Stimulated activated CD8-positive, alpha-beta memory T cell treated with anti-CD3 and anti-CD28 coated beads, Interleukin-7, amount 100 ng/mL, for 4 hours (primary cell): ENCODE data around the gene ARHGEF17.

ENCODE experiments used
- DNase-seq, 2 donors: peaks; one replicate each; pipeline ENCODE4 v3.0.0-alpha.2; 2020; ENCODE audit warnings: low read depth in 2 of 2

The ARHGEF17 gene

DNA sequence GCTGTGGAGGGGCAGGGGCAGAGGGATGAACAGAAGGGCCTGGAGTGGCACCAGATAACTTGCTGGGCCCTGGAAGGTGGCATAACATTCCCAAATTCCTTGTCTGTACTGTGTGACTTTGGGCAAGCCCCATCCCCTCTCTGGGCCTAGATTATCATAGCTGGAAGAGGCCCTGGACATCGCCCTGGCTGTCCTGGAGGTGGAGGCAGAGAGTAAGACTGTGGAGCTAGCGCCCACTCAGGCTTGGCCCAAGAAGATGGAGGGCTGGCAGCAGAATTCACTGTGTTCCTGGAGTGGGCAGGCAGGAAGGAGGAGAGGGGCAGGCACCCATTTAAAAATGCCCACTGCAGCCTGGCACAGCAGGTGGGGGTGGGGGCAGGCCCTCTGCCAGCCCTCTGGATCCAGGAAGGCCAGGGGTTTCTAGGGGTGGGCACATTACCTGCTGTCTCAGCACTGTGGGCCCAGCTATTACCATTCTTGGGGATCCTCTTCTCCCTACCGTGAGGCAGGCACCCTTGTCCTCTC lies 22.6 kb downstream of the ARHGEF17 start:
- DNase-seq = no peak

DNA sequence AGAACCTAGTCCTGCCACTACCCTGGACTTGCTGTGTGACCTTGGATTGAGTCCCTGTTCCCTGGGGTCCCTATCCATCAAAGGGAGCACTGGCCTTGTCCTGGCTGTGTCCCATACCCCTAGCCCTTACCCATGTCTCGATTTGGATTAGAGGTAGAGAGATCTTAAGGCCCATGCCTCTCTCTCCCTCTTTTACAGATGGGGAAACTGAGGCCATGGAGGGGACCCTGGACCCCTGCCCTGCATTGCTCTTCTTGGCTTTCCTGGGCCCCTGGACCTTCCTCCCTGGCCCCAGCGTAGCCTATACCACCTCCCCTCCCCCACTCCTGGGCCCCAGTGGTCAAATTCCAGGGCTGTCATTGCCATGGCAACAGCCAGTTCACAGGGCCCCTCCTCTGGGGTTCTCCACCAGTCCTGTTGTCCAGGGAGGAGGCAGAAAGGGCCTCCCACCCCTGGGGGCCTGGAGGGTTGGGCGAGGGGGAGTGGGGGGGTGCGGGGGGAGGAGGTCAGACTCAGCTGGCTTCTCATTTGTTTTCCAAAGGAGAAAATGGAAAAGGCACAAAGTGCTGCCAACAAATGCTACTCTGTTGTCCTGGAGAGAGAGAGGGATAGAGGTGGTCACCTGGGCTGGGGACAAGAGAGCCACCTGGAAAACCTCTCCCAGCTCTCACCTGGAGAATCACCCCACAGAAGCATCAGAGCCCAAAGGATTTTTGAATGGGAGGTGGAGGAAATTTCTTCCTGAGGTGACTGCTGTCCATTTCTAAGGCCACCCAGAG lies 23.3 kb downstream of the ARHGEF17 start:
- no peak for DNase-seq

- DNase-seq = no peak
Observed at GRCh38 chr11:73333173-73333572, 25.1 kb downstream of the ARHGEF17 start.

- no peak for DNase-seq
Observed at GRCh38 chr11:73333640-73334383, 25.7 kb downstream of the ARHGEF17 start.

GRCh38 chr11:73334384-73335203 lies 26.5 kb downstream of the ARHGEF17 start:
- DNase-seq = no peak

- DNase-seq = peak; percentile 55 to 57
Observed at GRCh38 chr11:73335204-73335923, 27.3 kb downstream of the ARHGEF17 start.

DNA sequence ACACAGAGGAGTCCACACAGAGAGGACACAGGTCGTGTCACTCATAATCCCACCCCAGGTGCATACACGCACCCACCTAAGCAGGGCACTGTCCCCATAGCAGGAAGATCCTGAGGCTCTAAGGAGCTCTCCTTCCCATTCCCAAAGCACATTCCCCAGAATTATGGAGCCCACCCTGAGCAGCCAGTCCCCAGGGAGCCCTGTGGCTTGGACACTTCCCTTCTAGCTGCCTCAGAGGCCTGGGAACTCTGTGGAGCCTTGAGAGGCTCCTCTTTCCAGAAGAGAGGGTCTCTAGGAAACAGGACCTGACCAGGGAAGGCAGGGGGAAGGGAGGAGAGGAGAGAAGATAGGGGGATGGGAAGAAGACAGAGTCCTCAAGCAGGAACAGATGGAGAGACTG lies 29.8 kb downstream of the ARHGEF17 start:
- no peak for DNase-seq

GRCh38 chr11:73338279-73338678 lies 30.2 kb downstream of the ARHGEF17 start:
- DNase-seq = no peak

DNA sequence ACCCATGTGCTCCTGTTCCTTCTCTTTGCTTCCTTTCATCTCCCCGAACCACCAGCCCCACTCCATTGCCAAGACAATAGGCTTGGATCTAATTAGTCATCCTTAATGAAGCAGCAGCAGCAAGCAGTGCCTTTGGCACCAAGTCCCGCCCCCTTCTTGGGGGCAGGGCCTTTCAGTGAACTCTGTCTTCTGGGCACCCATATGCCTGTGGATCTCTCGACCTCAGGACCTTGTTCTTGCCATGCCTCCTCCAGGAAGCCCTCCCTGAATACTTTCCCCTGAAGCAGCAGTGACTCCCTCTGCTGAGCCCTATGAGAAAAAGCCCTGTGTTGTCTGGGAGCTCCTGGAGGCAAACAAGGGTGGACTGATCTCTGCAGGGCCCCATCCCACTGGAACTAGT lies 32.1 kb downstream of the ARHGEF17 start:
- no peak for DNase-seq

DNA sequence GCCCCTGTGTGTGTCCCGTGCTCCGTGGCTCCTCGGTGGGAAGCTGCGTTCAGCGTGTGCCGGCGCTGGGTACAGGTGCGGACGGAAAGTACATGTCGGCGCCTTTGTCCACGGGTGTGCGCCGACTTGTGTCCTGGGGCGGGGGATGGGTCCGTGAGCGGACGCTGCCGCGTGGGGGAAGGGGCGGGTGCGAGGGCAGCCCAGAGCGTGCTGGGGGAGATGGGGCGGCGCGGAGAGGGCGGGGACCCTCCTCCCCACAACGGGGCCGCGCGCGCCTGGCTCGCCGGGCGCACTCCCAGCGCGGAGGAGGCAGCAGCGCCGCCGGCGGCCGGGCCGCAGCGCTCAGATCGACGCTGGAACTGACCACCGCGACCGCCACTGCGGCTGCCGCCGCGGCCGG lies 34.6 kb downstream of the ARHGEF17 start:
- DNase-seq = no peak

DNA sequence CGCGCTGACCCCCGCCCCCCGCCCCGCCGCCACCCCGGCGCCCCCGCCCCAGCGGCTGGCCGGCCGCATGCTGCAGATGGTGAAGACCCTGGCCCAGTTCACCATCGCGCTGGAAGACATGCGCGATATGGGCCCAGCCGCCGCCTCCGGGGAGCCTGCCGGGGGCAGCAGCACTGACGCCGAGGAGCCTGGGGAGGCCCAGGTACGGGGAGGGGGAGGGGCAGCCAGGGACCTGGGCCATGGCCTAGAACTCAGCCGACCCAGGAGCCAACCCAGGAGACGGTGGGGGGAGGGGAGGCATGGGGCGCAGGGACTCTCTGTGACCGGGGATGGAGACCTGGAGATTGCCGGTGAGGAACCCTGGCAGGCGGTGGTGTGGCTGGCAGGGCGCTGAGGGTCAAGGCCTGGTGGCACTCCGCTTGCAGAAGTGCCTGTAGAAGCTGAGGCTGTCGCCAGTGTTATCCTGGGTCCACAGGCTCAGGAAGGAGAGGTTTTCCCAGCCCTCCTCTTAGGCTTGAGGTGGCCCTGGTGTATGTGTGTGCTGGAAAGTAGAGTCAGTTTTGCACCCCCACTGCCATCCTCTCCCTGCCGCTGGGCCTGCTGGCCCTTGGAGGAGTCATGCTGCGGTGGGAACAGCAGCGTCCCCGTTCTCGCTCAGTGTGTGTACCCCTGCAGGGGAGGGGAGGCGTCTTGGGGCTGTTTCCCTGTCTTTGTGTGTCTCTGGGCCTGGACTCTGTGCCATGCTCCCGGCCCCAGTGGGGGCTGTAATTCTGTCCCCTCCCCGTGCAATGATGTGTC lies 35.2 kb downstream of the ARHGEF17 start:
- no peak for DNase-seq

- DNase-seq = no peak
Observed at GRCh38 chr11:73344191-73344607, 36.1 kb downstream of the ARHGEF17 start.

DNA sequence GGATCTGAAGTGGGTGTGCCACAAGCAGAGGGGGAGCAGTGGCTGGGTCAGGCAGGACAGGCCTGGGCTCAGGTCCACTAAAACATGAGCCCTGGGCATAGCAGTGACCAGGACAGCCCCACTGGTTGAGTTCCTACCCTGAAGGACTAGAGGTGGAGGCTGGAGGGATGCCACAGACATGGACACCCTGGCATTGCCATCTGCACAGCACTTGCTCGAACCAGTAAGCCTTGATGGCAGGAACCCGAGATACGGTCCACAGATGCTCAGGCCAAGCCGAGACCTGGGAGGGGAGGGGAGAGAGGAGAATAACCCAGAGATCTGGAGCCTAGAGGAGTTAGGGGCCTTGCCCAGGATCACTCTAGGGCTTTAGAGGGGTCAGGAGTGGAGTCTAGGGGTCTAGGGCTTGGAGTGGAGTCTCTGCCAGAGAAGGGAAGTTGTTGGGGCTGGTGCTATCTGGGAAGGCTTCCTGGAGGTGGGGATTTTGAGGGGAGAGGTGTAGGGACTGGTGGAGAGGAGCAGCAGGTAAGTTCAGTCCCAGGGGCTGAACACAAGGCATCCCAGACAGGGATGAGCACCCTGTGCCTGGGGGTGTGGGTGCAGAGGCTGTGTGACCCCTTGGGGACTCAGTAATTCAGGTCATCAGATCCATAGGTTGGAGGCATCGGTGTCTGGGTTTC lies 37.5 kb downstream of the ARHGEF17 start:
- DNase-seq = no peak

DNA sequence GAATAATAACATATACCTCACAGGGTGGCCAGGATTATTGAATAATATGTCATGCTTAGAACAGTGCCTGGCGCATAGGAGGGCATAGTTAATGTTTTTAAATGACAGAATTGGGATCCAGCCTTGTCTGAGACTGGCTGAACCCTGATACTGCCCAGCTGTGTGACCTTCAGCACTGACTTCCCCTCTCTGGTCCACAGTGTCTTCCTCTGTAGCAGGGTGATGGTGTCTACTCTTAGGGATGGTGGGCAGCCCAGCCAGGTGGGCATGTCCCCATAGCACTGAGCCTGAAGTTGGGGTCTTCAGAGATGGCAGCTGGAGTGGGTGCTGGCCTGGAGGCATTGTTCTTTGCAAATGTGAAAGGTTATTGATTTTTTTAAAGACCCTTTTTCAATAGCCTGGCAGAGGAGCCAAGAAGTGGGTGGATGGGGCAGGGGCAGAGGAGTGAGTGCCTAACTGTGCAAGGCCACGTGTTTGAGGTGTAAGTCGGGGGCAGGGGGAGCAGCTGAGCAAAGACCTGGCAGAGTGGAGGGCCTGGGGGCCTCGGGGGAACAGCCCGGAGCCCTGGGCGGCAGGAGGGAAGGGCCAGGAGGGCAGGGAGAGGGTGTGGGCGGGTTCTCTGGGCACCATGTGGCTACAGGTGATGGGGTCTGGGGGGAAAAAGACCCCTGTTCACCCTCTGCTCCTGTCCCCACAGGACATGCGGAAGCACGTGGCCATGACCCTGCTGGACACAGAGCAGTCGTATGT lies 38.3 kb downstream of the ARHGEF17 start:
- DNase-seq = no peak

DNA sequence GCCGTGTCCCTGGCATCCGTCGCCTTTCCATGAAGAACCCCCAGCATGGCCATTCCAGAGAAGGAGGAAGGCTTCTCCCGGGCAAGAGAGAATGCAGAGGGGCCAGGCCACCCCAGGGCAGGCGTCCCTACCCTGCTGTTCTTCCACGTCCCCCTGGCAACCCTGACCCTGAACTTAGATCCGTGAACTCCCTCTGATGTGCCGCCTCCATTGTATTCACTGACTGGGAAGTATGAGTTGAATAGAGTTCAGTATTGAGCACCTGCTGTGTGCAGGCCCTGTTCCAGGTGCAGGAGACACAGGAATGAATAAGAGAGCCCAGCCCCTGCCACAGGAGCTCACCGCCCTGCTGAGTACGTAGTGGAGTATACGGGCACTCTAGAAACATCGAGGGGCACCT lies 39.0 kb downstream of the ARHGEF17 start:
- DNase-seq = no peak

DNA sequence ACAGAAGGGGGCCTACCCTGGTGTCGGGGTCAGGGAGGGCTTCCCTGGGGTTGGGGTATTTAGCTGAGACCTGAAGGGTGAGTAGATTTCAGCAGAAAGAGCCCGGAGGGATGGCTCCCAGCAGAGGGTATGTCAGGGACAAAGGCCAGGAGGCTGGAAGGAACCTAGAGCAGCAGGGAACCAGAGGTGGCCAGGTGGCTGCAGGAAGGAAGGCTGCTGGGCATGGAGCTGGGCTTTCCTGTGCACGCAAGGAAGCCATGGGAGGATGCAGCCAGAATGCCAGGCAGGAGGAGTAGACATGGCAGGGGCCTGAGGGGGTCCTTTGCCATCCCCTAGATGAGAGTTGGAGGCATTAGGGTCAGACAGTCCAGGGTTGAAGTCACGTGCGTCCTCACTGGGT lies 40.8 kb downstream of the ARHGEF17 start:
- DNase-seq = no peak

DNA sequence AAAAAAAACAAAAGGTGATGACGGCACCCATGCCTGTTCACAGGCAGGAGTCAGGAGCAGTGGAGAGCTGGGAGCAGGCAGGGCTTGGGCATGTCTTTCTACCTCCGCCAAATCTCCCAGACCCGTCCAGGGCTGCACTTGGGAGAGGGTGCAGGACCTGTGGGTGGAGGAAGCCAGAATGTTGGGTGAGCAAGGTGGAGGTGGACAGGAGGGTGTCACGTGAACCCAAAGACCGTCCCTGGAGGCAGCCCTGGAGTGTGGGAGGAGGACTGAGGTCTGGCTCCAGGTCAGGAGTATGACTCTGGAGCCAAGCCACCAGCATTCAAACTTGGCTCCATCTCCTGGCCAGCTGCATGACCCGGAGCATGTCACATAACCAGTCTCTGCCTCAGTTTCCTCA lies 41.6 kb downstream of the ARHGEF17 start:
- DNase-seq = no peak

DNA sequence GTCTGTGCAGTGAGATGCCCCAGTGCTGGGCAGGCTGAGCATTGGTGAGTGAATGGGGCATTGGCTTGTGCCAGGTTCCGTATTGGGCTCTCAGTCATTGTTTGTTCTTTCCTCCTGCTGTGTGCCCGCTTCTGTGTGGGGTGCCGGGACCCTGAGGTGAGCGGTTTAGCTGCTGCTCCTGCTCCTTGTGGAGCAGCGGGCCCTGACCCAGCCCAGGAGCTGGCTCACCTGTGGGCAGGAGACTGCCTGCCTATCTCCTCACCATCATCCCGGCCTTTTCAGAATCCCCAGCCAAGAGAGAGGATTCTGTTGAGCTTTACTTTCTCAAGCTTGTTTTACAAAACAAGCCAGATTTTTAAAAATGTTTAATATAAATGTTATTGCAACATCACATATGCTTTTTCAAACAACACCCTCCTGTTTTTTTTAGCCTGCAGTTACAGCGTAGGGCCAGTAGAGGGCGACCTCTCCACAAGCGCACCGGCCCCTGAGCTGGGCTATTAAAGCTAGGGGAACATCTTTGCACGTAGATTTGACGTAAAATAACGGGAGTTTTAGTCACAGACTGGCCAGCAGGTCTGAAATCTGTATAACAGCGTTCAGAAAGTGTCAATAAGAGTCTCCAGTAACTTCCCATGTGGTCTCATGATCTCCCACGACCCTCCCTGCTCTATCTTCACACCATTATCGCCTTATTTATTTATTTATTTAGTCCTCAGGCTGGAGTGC lies 43.0 kb downstream of the ARHGEF17 start:
- peak; percentile 17 to 31 for DNase-seq

- DNase-seq = no peak
Observed at GRCh38 chr11:73353422-73353821, 45.3 kb downstream of the ARHGEF17 start.
